ENCODE measurements around the gene NABP2.
"Not testable (repeated sequence)": the region's sequence is repeated elsewhere in the genome, so short reads cannot be mapped to it uniquely, and the experiment has no call there.

The NABP2 gene

GRCh38 chr12:56248711-56249110 lies 24.6 kb downstream of the NABP2 start:
- DNase-seq: no peak

- DNase-seq: no peak
Observed at GRCh38 chr12:56252649-56253048, 28.5 kb downstream of the NABP2 start.

GRCh38 chr12:56253091-56253490 lies 28.9 kb downstream of the NABP2 start:
- DNase-seq: no peak

- DNase-seq: no peak
Observed at GRCh38 chr12:56255671-56256070, 31.5 kb downstream of the NABP2 start.

GRCh38 chr12:56256326-56256960 lies 32.3 kb downstream of the NABP2 start:
- DNase-seq: no peak

GRCh38 chr12:56257071-56257470 lies 32.9 kb downstream of the NABP2 start:
- DNase-seq: no peak

- no peak for DNase-seq
Observed at GRCh38 chr12:56257491-56258067, 33.4 kb downstream of the NABP2 start.

GRCh38 chr12:56258068-56258819 lies 34.1 kb downstream of the NABP2 start, which contains the start of gene ANKRD52:
ANKRD52 (minus strand) TSS chr12:56258384; CDS start chr12:56258269, 115 bp downstream.
- no peak for DNase-seq

- DNase-seq: no peak
Observed at GRCh38 chr12:56258820-56259183, 34.7 kb downstream of the NABP2 start.

GRCh38 chr12:56260380-56260779 lies 36.2 kb downstream of the NABP2 start:
- no peak for DNase-seq

- DNase-seq: no peak
Observed at GRCh38 chr12:56260921-56261320, 36.8 kb downstream of the NABP2 start.

GRCh38 chr12:56261503-56262232 lies 37.5 kb downstream of the NABP2 start:
- DNase-seq: no peak

GRCh38 chr12:56262955-56263354 lies 38.8 kb downstream of the NABP2 start:
- DNase-seq: not testable (repeated sequence)

- not testable (repeated sequence) for DNase-seq
Observed at GRCh38 chr12:56266068-56266692, 42.0 kb downstream of the NABP2 start.

GRCh38 chr12:56266693-56267442 lies 42.7 kb downstream of the NABP2 start, which contains the start of gene COQ10A:
COQ10A (plus strand) TSS chr12:56266942; CDS start chr12:56267119, 177 bp downstream.
- no peak for DNase-seq

GRCh38 chr12:56267443-56268071 lies 43.4 kb downstream of the NABP2 start:
- DNase-seq: no peak

GRCh38 chr12:56271031-56271430 lies 46.9 kb downstream of the NABP2 start:
- no peak for DNase-seq

- DNase-seq: not testable (repeated sequence)
Observed at GRCh38 chr12:56272468-56272867, 48.3 kb downstream of the NABP2 start.

- no peak for DNase-seq
Observed at GRCh38 chr12:56274299-56274698, 50.2 kb downstream of the NABP2 start.

GRCh38 chr12:56278905-56279304 lies 54.8 kb downstream of the NABP2 start:
- DNase-seq: no peak

All from NCI-H2081 treated with DMSO at 0.1 percent for 48 hours (cell line).